ENCODE results near the gene RDX. TPM values are rescaled to one million over a fixed set of nuclear protein-coding genes. Genes with fewer than 3 reads are reported as not detected.

The RDX gene
- total RNA-seq, 1 experiment from 2014 or later, result 196 TPM

DNA sequence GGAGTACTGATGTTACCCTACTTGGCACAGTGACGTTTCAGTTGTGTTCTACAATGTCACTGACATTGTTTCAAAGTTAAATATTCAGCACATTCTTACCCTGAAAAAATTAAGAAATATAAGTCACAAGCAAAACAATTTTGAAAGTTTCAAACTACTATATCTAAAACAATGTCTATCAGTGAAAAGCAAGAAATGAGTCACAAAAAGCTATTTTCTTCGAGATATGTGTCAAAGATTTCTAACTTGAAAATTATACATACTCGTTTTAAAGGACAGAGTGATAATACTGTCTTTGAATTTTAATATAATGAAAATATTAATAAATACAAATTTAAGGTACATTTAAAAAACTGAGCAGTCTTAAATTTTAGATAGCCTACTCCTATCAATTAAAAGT is 42.9 kb downstream of the RDX start:
- ChIA-PET POLR2A (ENCODE audit: unreplicated experiment) (no interaction called here), CTCF (interaction anchor here (0.6 kb wide), 1 partner anchor 9 kb away, joined by 3 read pairs; no protein-coding TSS in a partner anchor)
- peak overlapping the region; percentile 66 for H3K27ac ChIP-seq
- H3F3A ChIP-seq (ENCODE audit: insufficient read depth, low read depth), result peaks cover 66% of the 10 kb centered on the region
- BruUV-seq (replicated peaks), result no TSS peak
- peaks cover 72% of the 10 kb centered on the region for H3K36me3 ChIP-seq (ENCODE audit: low read depth)
- intact Hi-C loops (cut with micrococcal nuclease; ENCODE audit: unreplicated experiment), result loop anchor here (2.0 to 10.0 kb wide), 3 partner anchors 103 to 309 kb away; no protein-coding TSS in a partner anchor
- H3K4me2 ChIP-seq, result no peak overlapping the region
- TF ChIP-seq, protein P1, sequence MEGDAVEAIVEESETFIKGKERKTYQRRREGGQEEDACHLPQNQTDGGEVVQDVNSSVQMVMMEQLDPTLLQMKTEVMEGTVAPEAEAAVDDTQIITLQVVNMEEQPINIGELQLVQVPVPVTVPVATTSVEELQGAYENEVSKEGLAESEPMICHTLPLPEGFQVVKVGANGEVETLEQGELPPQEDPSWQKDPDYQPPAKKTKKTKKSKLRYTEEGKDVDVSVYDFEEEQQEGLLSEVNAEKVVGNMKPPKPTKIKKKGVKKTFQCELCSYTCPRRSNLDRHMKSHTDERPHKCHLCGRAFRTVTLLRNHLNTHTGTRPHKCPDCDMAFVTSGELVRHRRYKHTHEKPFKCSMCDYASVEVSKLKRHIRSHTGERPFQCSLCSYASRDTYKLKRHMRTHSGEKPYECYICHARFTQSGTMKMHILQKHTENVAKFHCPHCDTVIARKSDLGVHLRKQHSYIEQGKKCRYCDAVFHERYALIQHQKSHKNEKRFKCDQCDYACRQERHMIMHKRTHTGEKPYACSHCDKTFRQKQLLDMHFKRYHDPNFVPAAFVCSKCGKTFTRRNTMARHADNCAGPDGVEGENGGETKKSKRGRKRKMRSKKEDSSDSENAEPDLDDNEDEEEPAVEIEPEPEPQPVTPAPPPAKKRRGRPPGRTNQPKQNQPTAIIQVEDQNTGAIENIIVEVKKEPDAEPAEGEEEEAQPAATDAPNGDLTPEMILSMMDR (conservative IDR thresholded peaks at IDR 0.05), result no peak
- TF ChIP-seq EZH2 (IDR thresholded peaks at IDR 0.05; ENCODE audit: low read depth), result no peak
- H3K9me3 ChIP-seq (ENCODE audit: insufficient read depth, low read depth), result peaks cover 4% of the 10 kb centered on the region; the same call in 1 of the 2 replicates
- no peaks in the 10 kb centered on the region for H3K9me2 ChIP-seq (ENCODE audit: insufficient read depth)
- peaks cover 24% of the 10 kb centered on the region for H3K4me1 ChIP-seq (replicated peaks; ENCODE audit: insufficient read depth)
- no peaks in the 10 kb centered on the region for H3K27me3 ChIP-seq (ENCODE audit: insufficient read depth, low read depth)
- peaks cover 13% of the 10 kb centered on the region for H3K79me2 ChIP-seq (ENCODE audit: low read depth)
- no peak for DNase-seq
- no peak overlapping the region for H3K4me3 ChIP-seq
- H2AFZ ChIP-seq, result no peak overlapping the region
- no peaks in the 10 kb centered on the region; the same call in 1 of the 2 replicates for H4K20me1 ChIP-seq (ENCODE audit: insufficient read depth)

DNA sequence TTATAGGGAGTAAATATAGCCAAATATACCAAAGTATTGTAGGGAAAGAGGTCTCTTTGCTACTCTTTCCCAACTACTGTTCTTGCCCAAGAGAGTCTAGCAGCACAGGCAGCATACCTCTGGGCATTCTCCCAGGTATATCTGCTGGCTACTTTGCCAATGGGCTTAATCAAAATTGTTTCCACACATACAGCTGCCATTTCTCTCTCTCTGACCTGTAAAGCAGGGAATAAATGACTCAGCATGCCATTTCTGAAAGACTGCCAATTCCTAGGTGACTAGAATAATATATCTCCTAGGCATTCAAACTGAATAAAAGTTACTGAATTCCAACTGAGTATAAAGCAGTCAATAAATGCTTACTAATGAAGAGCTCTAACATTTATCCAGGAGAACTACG is 44.6 kb downstream of the RDX start:
- ChIA-PET CTCF (no interaction called here), POLR2A (ENCODE audit: unreplicated experiment) (interaction anchor here (0.6 kb wide), 3 partner anchors 21 to 106 kb away, joined by 4 to 6 read pairs (median 5); no protein-coding TSS in a partner anchor)
- no TSS peak for BruUV-seq (replicated peaks)
- Histone ChIP-seq H3K27me3 (ENCODE audit: insufficient read depth, low read depth) (no peaks in the 10 kb centered on the region), H3K9me3 (ENCODE audit: insufficient read depth, low read depth) (peaks cover 4% of the 10 kb centered on the region; the same call in 1 of the 2 replicates), H3K4me2 (peak overlapping the region; percentile 42), H3K9me2 (ENCODE audit: insufficient read depth) (no peaks in the 10 kb centered on the region), H3K4me3 (no peak overlapping the region), H4K20me1 (ENCODE audit: insufficient read depth) (peaks cover 5% of the 10 kb centered on the region; the same call in 1 of the 2 replicates), H2AFZ (no peak overlapping the region), H3K36me3 (ENCODE audit: low read depth) (peaks cover 72% of the 10 kb centered on the region), H3K79me2 (ENCODE audit: low read depth) (peaks cover 23% of the 10 kb centered on the region), H3F3A (ENCODE audit: insufficient read depth, low read depth) (peaks cover 78% of the 10 kb centered on the region), H3K4me1 (replicated peaks; ENCODE audit: insufficient read depth) (peaks cover 24% of the 10 kb centered on the region), H3K27ac (peak overlapping the region; percentile 66)
- intact Hi-C loops (cut with micrococcal nuclease; ENCODE audit: unreplicated experiment), result loop anchor here (2.0 to 10.0 kb wide), 3 partner anchors 105 to 307 kb away; no protein-coding TSS in a partner anchor
- no peak for TF ChIP-seq EZH2 (IDR thresholded peaks at IDR 0.05; ENCODE audit: low read depth)
- TF ChIP-seq, protein P1 (conservative IDR thresholded peaks at IDR 0.05), result no peak
- peak; percentile 58 to 95 for DNase-seq

DNA sequence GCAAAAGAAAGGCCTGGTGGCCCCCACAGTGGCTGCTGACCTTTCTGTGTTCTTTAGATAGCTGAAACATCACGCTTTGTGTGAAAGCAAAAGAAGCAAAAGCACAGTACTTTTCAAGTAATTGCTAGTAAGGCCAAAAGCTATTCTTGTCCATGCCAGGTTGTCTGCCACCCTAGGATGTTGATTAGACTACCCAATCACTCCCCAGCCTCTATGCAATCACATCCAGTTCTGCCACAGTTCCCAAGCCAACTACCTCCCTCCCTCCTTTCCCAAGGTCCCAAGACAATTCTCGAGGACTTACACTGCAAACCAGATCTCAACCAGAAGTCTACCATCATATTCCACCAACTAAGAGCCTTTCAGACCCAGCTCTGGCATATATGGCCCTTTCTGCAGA is 46.2 kb downstream of the RDX start:
- no TSS peak for BruUV-seq (replicated peaks)
- DNase-seq, result no peak
- no peak overlapping the region for H3K4me2 ChIP-seq
- peaks cover 24% of the 10 kb centered on the region for H3K4me1 ChIP-seq (replicated peaks; ENCODE audit: insufficient read depth)
- H4K20me1 ChIP-seq (ENCODE audit: insufficient read depth), result 0 out of 2 replicates have a peak, but pooled peaks cover 5% of the 10 kb centered on the region
- CTCF ChIA-PET, result no interaction called here
- H3K79me2 ChIP-seq (ENCODE audit: low read depth), result peaks cover 28% of the 10 kb centered on the region
- H3K9me2 ChIP-seq (ENCODE audit: insufficient read depth), result no peaks in the 10 kb centered on the region
- H3K27me3 ChIP-seq (ENCODE audit: insufficient read depth, low read depth), result no peaks in the 10 kb centered on the region
- TF ChIP-seq EZH2 (IDR thresholded peaks at IDR 0.05; ENCODE audit: low read depth), result no peak
- TF ChIP-seq, protein P1 (conservative IDR thresholded peaks at IDR 0.05), result no peak
- POLR2A ChIA-PET (ENCODE audit: unreplicated experiment), result no interaction called here
- no peak overlapping the region for H2AFZ ChIP-seq
- no peak overlapping the region for H3K4me3 ChIP-seq
- peaks cover 67% of the 10 kb centered on the region for H3F3A ChIP-seq (ENCODE audit: insufficient read depth, low read depth)
- intact Hi-C loops (cut with micrococcal nuclease; ENCODE audit: unreplicated experiment), result loop anchor here (10.0 kb wide), 2 partner anchors 185 to 305 kb away; no protein-coding TSS in a partner anchor
- 0 out of 2 replicates have a peak, but pooled peaks cover 4% of the 10 kb centered on the region for H3K9me3 ChIP-seq (ENCODE audit: insufficient read depth, low read depth)
- H3K36me3 ChIP-seq (ENCODE audit: low read depth), result peaks cover 65% of the 10 kb centered on the region
- no peak overlapping the region for H3K27ac ChIP-seq

All from PC-9 (cell line).